Vagina (tissue), 2 donors: ENCODE measurements around the gene LAMC3.

Experiments
- POLR2AphosphoS5 ChIP-seq, 2 donors: sonication (generic); formaldehyde crosslinking; IDR thresholded peaks; one replicate each; pipeline ENCODE4 v1.9.0; 2017; ENCODE audit warnings: antibody characterized with exemption in 2 of 2, mild to moderate bottlenecking in 2 of 2, low read depth in 1 of 2; ENCODE audit not compliant: insufficient read depth in 1 of 2
- TF ChIP-seq, protein P1 (sequence below), 3 experiments: fragments of 450-650 bp in 2 of 3; fragments of 200-600 bp in 1 of 3; sonication (generic) in 1 of 3; IDR thresholded peaks; one replicate each; pipeline ENCODE4 v1.5.1; 2017 to 2019; ENCODE audit warnings: antibody characterized with exemption in 3 of 3, mild to moderate bottlenecking in 2 of 3, moderate library complexity in 2 of 3

DNA sequence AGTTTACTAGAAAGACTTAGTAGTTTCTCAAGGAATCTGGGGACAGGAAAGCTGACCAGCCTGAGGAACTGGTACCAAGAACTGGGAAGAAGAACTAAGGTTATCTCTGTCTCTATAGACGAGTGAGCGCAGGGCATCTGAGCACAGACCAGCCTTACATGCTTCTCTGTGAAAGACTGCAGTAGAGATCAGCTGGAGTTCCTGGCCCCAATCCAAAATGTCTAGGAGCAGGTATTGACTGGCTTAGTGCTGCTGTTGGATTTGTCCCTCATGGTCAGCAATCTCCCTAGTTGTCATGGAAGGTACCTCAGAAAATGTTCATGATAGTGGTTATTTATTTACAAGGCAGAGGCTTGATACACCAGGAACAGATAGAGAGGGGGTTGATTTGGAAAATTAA is 129.7 kb downstream of the LAMC3 start:
- no peak for TF ChIP-seq POLR2AphosphoS5 (IDR thresholded peaks at IDR 0.05; ENCODE audit: insufficient read depth in 1 of 2, low read depth in 1 of 2)
- TF ChIP-seq, protein P1, sequence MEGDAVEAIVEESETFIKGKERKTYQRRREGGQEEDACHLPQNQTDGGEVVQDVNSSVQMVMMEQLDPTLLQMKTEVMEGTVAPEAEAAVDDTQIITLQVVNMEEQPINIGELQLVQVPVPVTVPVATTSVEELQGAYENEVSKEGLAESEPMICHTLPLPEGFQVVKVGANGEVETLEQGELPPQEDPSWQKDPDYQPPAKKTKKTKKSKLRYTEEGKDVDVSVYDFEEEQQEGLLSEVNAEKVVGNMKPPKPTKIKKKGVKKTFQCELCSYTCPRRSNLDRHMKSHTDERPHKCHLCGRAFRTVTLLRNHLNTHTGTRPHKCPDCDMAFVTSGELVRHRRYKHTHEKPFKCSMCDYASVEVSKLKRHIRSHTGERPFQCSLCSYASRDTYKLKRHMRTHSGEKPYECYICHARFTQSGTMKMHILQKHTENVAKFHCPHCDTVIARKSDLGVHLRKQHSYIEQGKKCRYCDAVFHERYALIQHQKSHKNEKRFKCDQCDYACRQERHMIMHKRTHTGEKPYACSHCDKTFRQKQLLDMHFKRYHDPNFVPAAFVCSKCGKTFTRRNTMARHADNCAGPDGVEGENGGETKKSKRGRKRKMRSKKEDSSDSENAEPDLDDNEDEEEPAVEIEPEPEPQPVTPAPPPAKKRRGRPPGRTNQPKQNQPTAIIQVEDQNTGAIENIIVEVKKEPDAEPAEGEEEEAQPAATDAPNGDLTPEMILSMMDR (IDR thresholded peaks at IDR 0.05), result no peak
